Activated CD4-positive, alpha-beta T cell treated with anti-CD3 and anti-CD28 coated beads for 36 hours (primary cell): ENCODE data around the gene PRR36. TPM values are rescaled to one million over a fixed set of nuclear protein-coding genes. Genes with fewer than 3 reads are reported as not detected.

Experiments
- ATAC-seq: fragments of 200-7000 bp; cut with Tn5 transposase; one replicate; pipeline ENCODE4 v1.10.0; 2021; ENCODE audit warnings: mild to moderate bottlenecking, moderate library complexity
- CTCF ChIA-PET: fragments of 350-600 bp; sonication (Branson Sonifier 250); formaldehyde crosslinking; loops from one replicate; lab custom pipeline; 2021; ENCODE audit warnings: antibody characterized with exemption; lab: Charles Lee
- POLR2A ChIA-PET: fragments of 350-600 bp; sonication (Branson Sonifier 250); formaldehyde crosslinking; loops from one replicate; lab custom pipeline; 2021; ENCODE audit warnings: antibody characterized with exemption, inconsistent platforms; lab: Charles Lee
- DNase-seq: peaks from one replicate; pipeline ENCODE4 v3.0.0-alpha.2; 2020
- H3K27ac Mint-ChIP-seq: one replicate; pipeline ENCODE4 v1.8.0; 2021; ENCODE audit warnings: mixed read lengths
- H3K27me3 Mint-ChIP-seq: one replicate; pipeline ENCODE4 v1.8.0; 2021; ENCODE audit warnings: mixed read lengths
- H3K36me3 Mint-ChIP-seq: one replicate; pipeline ENCODE4 v1.8.0; 2021; ENCODE audit warnings: low read depth, mixed read lengths
- H3K4me1 Mint-ChIP-seq: one replicate; pipeline ENCODE4 v1.8.0; 2021; ENCODE audit warnings: mixed read lengths
- H3K4me3 Mint-ChIP-seq: one replicate; pipeline ENCODE4 v1.8.0; 2021; ENCODE audit warnings: mild to moderate bottlenecking, moderate library complexity, mixed read lengths
- H3K9me3 Mint-ChIP-seq: one replicate; pipeline ENCODE4 v1.8.0; 2021; ENCODE audit warnings: low read depth, mixed read lengths
- intact Hi-C, 2 experiments: fragments of 100-400 bp; cut with DNase I in 1 of 2; cut with micrococcal nuclease in 1 of 2; formaldehyde crosslinking; loops; one replicate each; pipeline versions ENCODE4 v1.14.2 to v1.15.1; 2022 to 2024; cut with DNase I, micrococcal nuclease
- total RNA-seq, 2 experiments: library from RNA; stranded (reverse); gene quantifications; one replicate each; pipeline ENCODE4 v1.2.3, GENCODE V29; 2021

Gene PRR36
- total RNA-seq = under 1 TPM; 0.09 to 0.14 TPM

DNA sequence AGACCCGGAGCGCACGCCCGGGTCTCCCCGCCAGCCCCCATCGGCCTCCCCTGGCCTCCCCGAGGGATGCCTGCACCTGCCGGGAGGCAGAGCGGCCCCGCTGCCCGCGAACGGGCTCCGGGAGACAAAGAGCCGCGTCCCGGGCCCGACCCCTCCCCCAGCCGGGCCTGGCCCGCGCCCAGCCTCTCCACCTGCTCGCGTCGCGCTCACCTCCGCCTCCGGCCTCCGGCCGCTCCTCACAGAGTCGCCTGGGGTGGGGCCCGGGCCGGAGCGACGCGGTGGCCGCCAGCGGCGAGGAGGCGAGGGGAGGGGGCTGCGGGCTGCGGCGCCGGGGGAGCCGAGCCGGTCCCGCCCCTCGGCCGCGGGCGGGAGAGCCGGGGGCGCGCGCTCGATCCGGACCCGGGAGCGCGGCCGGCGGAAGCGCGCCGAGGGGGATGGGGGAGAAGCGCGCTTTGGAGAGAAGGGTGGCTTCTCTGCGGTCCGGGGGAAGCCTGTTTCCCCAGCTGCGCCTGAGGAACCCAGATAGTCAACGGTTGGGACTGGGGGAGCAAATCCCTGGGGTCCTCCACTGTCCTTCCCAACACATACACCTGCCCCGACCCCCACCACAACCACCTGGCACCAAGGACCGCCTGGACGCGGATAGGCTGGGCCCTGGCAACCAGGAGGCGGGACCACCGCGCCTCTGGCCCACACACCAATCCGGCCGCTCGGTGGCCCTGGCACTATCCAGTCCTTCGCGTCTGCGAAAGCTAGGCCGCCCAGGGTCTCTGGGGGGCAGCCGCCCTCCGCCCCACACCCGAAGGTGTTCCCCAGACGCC is at the start of gene PRR36:
PRR36 (minus strand) TSS at position 315 of the 821 bp plus-strand sequence. CDS start 701 bp downstream, outside the sequence.
- intact Hi-C loops = loop anchor here in 1 of 2 experiments (5.0 kb wide), 2 partner anchors 367 to 1137 kb away; partner anchors contain the start of genes GPR108 and TRIP10
- CTCF ChIA-PET = no interaction called here
- no peak within 1 kb of the TSS for H3K27ac Mint-ChIP-seq

DNA sequence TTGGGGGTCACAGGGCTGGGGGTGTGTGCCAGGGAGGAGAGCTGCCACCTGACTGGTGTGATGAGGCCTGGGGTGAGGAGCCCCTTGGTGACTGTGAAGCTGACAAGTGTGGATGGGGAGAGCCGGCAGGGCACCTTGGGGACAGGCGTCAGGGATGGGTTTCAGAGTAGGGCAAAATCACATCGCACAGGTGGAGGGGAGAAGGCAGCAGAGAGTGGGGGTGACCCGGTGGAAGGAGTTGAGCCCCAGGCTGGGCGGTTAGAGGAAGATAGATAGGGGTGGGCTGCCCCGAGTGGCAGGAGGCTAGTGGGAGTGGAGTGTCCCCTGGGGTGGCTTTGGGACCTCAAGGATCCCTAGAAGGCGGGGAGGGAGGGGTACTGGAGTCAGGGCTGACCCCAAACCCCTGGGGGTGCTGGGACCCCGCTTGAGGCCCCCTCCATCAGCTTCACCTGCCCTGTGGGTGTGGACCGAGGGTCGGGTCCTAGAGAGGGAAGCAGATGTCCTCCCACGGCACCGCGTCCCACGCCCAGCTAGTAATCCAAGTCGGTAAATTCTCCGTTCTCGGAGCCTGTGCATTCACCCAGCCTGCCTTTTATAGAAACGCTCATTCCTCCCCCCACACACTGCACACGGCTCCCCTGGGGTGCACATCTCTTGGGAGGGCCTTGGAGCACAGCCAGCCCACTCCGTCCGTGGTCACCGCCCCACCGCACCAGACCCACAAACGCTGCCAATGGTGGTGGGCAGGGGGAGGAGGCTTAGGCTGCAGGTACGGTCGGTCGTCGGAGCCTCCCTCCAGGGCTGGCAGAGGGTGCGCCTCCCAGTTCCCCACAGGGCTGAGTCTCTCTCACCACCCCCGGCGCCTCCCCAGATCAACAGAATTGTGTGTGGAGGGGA is 49.4 kb upstream of the PRR36 start:
- intact Hi-C loops = loop anchor here in 1 of 2 experiments (5.0 kb wide), 1 partner anchor 71 kb away; no protein-coding TSS in a partner anchor
- Mint-ChIP-seq H3K4me1 (peaks cover 27% of the 10 kb centered on the region), H3K9me3 (no peaks in the 10 kb centered on the region), H3K4me3 (no peak overlapping the region), H3K27ac (no peak overlapping the region), H3K36me3 (peaks cover 5% of the 10 kb centered on the region), H3K27me3 (peaks cover 6% of the 10 kb centered on the region)
- ATAC-seq (no peak), DNase-seq (no peak)
- ChIA-PET CTCF (interaction anchor here (0.6 to 1.8 kb wide), 3 partner anchors 50 to 355 kb away, joined by 3 to 7 read pairs (median 3); no protein-coding TSS in a partner anchor), POLR2A (interaction anchor here (0.6 kb wide), 1 partner anchor 429 kb away, joined by 6 read pairs; no protein-coding TSS in a partner anchor)

More for the DNA sequence above, at the start of gene PRR36:
- Mint-ChIP-seq H3K9me3 (no peaks in the 10 kb centered on the region), H3K4me1 (peaks cover 30% of the 10 kb centered on the region), H3K4me3 (peak within 1 kb of the TSS; percentile 43), H3K27me3 (peaks cover 21% of the 10 kb centered on the region), H3K36me3 (no peaks in the 10 kb centered on the region)
- peak; percentile 48 for DNase-seq
- no peak for ATAC-seq
- POLR2A ChIA-PET = no interaction called here

DNA sequence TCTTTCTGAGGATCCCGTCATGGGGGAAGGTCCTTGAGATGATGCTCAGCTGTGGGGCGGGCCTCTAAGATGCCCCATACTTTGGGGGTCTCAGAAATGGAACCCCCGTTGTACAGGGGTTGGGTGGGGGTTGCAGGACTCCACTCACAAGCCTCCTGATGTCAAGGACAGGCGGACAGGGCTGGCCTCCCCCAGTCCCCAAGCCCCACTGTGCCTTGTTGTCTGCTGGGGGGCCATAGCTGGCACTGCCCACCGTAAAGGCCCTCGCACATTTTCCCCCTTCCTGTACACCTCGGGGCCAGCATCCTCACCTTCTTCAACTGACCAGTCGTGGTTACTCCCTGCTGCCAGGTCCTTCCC is 48.6 kb upstream of the PRR36 start:
- Mint-ChIP-seq H3K4me3 (no peak overlapping the region), H3K9me3 (no peaks in the 10 kb centered on the region), H3K36me3 (peaks cover 5% of the 10 kb centered on the region), H3K27me3 (peaks cover 12% of the 10 kb centered on the region), H3K4me1 (peaks cover 25% of the 10 kb centered on the region), H3K27ac (no peak overlapping the region)
- CTCF ChIA-PET = interaction anchor here (1.8 kb wide), 1 partner anchor 53 kb away, joined by 7 read pairs; no protein-coding TSS in a partner anchor
- DNase-seq (no peak), ATAC-seq (no peak)
- POLR2A ChIA-PET = interaction anchor here (0.6 kb wide), 1 partner anchor 430 kb away, joined by 6 read pairs; no protein-coding TSS in a partner anchor
- intact Hi-C loops = loop anchor here in 1 of 2 experiments (5.0 kb wide), 1 partner anchor 71 kb away; no protein-coding TSS in a partner anchor

DNA sequence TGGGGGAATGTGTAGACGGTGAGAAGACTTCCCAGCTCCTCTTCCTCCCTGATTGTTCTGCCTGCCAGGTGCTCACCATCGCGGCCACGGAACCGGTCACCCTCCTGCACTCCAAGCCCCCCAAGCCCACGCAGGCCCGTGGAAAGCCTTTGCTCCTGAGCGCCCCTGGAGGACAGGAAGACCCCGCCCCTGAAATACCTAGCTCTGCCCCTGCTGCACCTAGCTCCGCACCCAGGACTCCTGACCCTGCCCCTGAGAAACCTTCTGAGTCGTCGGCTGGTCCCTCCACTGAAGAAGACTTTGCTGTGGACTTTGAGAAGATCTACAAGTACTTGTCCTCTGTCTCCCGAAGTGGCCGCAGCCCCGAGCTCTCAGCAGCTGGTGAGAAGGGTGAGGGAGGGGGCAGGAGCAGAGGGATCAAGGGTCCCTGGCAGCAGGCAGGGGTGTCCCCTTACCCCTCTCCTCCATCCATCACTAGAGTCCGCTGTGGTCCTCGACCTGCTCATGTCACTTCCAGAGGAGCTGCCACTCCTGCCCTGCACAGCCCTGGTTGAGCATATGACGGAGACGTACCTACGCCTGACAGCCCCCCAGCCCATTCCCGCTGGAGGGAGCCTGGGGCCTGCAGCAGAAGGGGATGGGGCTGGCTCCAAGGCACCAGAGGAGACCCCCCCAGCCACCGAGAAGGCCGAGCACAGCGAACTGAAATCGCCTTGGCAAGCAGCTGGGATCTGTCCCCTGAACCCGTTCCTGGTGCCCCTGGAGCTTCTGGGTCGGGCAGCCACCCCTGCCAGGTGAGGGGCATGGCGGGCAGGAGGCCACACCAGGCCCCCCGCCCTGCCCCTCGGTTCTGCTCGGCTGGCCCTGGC is 48.0 kb upstream of the PRR36 start:
- no peak for ATAC-seq
- CTCF ChIA-PET = interaction anchor here (0.7 to 3.1 kb wide), 3 partner anchors 22 to 109 kb away, joined by 3 to 24 read pairs (median 10); partner anchors contain the start of gene TIMM44

DNA sequence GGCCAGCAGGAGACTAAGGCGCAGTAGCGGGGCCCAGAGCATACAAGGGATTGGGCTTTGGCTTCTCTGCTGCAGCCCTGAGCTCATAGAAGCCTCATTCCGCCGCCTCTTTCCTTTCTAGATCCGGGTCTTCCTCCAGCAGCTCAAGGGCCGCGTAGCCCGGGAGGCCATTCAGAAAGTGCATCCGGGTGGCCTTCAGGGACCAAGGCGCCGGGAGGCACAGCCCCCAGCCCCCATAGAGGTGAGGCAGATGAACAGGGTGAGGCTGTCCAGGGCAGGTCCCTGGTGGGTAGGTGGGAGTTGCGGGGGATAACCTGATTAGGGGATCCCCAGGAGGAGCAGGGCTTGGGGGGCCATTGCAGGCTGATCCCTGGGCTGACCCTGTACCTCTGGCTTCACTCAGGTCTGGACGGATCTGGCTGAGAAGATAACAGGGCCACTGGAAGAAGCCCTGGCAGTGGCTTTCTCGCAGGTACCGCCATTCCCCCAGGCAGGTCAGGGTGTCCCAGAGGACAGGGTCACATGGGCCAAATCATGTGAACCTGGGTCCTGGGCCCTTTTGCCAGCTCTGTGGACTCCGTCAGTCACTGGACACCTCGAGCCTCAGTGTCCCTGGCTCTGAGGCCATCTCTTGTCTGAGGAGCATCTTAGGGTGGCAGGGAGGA is 47.2 kb upstream of the PRR36 start:
- POLR2A ChIA-PET = interaction anchor here (1.1 to 2.9 kb wide), 3 partner anchors 9 to 52 kb away, joined by 3 to 10 read pairs (median 8); partner anchors contain the start of gene TIMM44
- no peak for ATAC-seq
- no peaks in the 10 kb centered on the region for H3K9me3 Mint-ChIP-seq
- H3K27ac Mint-ChIP-seq = peak overlapping the region; percentile 87
- DNase-seq = no peak
- H3K27me3 Mint-ChIP-seq = peaks cover 14% of the 10 kb centered on the region
- CTCF ChIA-PET = interaction anchor here (0.7 to 4.4 kb wide), 6 partner anchors 23 to 108 kb away, joined by 3 to 32 read pairs (median 6); partner anchors contain the start of gene TIMM44
- peaks cover 30% of the 10 kb centered on the region for H3K4me1 Mint-ChIP-seq
- H3K4me3 Mint-ChIP-seq = peak overlapping the region; percentile 82
- H3K36me3 Mint-ChIP-seq = peaks cover 5% of the 10 kb centered on the region
- intact Hi-C loops = loop anchor here (2.0 to 5.0 kb wide), 2 partner anchors 69 to 1549 kb away; partner anchors contain the start of gene ALKBH7 (in 1 of the 2)

More for the DNA sequence above, 48.0 kb upstream of the PRR36 start:
- Mint-ChIP-seq H3K27me3 (peaks cover 13% of the 10 kb centered on the region), H3K4me1 (peaks cover 28% of the 10 kb centered on the region), H3K36me3 (peaks cover 5% of the 10 kb centered on the region), H3K9me3 (no peaks in the 10 kb centered on the region), H3K4me3 (no peak overlapping the region), H3K27ac (no peak overlapping the region)
- intact Hi-C loops = loop anchor here (2.0 to 5.0 kb wide), 2 partner anchors 70 to 1549 kb away; partner anchors contain the start of gene ALKBH7 (in 1 of the 2)
- DNase-seq = no peak
- POLR2A ChIA-PET = interaction anchor here (2.5 to 2.9 kb wide), 2 partner anchors 22 to 53 kb away, joined by 8 to 10 read pairs; partner anchors contain the start of gene TIMM44

DNA sequence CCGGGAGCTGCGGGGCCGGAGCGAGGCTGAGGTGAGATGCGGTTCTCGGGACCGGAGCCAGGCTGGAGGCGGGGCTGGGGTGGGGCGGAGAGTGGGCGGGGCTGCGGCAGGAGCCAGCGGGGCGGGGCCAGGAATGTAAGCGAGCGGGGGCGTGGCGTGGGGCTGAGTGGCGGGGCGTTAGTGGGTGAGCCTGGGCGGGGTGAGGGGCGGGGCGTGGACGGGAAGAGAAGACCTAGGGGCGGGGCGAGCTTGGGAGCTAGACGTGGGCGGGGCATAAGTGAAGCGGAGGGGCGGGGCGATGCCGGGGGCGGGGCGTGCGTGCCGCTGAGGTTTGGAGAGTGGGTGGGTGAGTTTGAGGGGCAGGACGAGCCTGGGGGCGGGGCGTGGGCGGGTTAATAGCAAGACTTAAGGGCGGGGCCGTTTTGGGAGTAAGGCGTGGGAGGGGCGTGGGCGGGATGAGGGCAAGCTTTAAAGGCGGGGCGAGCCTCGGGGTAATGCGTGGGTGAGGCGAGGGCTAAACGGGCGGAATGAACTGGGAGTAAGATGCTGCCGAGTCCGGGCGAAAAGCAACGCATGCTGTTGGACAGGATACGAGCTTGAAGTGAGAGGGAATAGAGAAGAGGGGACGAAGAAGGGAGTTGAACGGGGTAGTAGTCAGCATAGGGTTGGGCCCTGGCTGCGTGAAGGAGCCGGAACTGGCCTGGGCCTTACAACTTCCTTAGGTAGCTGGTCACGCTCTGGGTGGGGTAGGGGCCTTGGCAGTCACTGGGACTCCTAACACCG is 46.5 kb upstream of the PRR36 start:
- H3K4me3 Mint-ChIP-seq = peak overlapping the region; percentile 82
- DNase-seq = peak; percentile 100
- H3K27me3 Mint-ChIP-seq = peaks cover 14% of the 10 kb centered on the region
- H3K4me1 Mint-ChIP-seq = peaks cover 31% of the 10 kb centered on the region
- CTCF ChIA-PET = interaction anchor here (0.7 to 4.4 kb wide), 10 partner anchors 8 to 972 kb away, joined by 3 to 32 read pairs (median 5); partner anchors contain the start of genes MAP2K7 and TIMM44
- POLR2A ChIA-PET = interaction anchor here (0.6 to 2.9 kb wide), 4 partner anchors 10 to 148 kb away, joined by 3 to 10 read pairs (median 7); partner anchors contain the start of gene TIMM44
- no peaks in the 10 kb centered on the region for H3K9me3 Mint-ChIP-seq
- peaks cover 5% of the 10 kb centered on the region for H3K36me3 Mint-ChIP-seq
- intact Hi-C loops = loop anchor here (1.0 to 5.0 kb wide), 18 partner anchors 17 to 1548 kb away; partner anchors contain the start of genes MAP2K7 (in 2 of the 2), TIMM44 (in 2 of the 2), ALKBH7 (in 1 of the 2) and CERS4 (in 1 of the 2)
- peak; percentile 58 for ATAC-seq
- H3K27ac Mint-ChIP-seq = peak overlapping the region; percentile 87

DNA sequence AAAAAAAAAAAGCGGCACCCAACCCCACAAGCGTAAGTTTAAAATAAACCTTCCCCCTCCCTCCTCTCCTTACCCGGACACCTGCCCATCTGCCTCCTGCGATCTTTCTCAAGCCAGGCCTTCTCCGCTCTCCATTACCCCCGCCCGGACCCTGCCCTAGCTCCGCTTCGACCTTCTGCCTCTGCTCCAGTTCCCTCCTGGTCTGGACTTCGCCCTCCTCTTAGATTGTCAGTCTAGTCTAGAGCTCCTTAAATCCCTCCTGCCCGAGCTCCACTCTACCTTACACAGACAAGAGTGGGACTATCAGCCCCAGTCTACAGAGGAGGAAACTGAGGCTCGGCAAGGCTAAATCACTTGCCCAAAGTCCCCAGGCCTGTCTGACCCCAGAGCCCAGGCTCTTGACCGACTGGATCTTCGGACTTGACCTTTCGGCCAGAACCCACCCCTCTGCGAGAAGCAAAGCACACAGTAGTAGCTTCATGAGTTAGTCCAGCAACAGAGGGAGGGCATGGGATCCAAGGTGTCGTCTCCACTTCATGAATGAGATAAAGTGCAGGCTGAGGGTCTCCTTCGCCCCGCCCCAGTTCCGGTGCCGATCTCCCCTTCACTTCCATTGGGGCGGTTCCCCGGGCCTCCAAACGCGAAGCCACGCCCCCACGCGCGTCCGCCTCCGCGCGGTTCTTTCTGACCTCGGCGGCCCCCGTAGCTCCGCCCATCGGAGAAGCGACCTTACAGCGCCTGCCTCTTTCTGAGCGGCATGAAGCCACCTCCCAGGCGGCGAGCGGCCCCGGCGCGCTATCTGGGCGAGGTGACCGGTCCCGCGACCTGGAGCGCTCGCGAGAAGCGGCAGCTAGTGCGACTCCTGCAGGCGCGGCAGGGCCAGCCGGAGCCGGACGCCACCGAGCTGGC is 45.7 kb upstream of the PRR36 start, which contains the start of gene SNAPC2:
SNAPC2 (plus strand) TSS at position 729 of the 909 bp plus-strand sequence; CDS start at position 758, 29 bp downstream.
- POLR2A ChIA-PET = interaction anchor here (0.6 to 2.9 kb wide), 3 partner anchors 24 to 149 kb away, joined by 6 to 10 read pairs (median 8); partner anchors contain the start of gene TIMM44
- peaks cover 32% of the 10 kb centered on the region for H3K4me1 Mint-ChIP-seq
- peak within 1 kb of the TSS; percentile 87 for H3K27ac Mint-ChIP-seq

More for the DNA sequence above, 45.7 kb upstream of the PRR36 start, which contains the start of gene SNAPC2:
- CTCF ChIA-PET = interaction anchor here (0.6 to 4.4 kb wide), 10 partner anchors 9 to 971 kb away, joined by 3 to 32 read pairs (median 5); partner anchors contain the start of genes MAP2K7 and TIMM44
- Mint-ChIP-seq H3K36me3 (peaks cover 5% of the 10 kb centered on the region), H3K9me3 (no peaks in the 10 kb centered on the region), H3K27me3 (peaks cover 20% of the 10 kb centered on the region), H3K4me3 (peak within 1 kb of the TSS; percentile 82)
- ATAC-seq (peak; percentile 76), DNase-seq (peak; percentile 98)
- intact Hi-C loops = loop anchor here (1.0 to 5.0 kb wide), 18 partner anchors 17 to 1547 kb away; partner anchors contain the start of genes MAP2K7 (in 2 of the 2), TIMM44 (in 2 of the 2), ALKBH7 (in 1 of the 2) and CERS4 (in 1 of the 2)
